CD4-positive, CD25-positive, alpha-beta regulatory T cell (primary cell): ENCODE results near the gene DIP2B. TPM values are rescaled to one million over a fixed set of nuclear protein-coding genes. Genes with fewer than 3 reads are reported as not detected.
"Not testable (repeated sequence)": the region's sequence is repeated elsewhere in the genome, so short reads cannot be mapped to it uniquely, and the experiment has no call there.

Experiments used
- ATAC-seq, 2 donors: fragments of 150-1000 bp; cut with Tn5 transposase; one replicate each; pipeline ENCODE4 v1.10.0; 2021; ENCODE audit warnings: low read depth in 2 of 2, moderate number of reproducible peaks in 2 of 2, moderate library complexity in 1 of 2
- DNase-seq, 3 donors: peaks; one replicate each; pipeline versions ENCODE4 v3.0.0 to v3.0.0-alpha.2; 2012 to 2022; ENCODE audit warnings: mixed read lengths in 1 of 3
- H3K27ac ChIP-seq: one replicate; pipeline ENCODE4 v1.7.0; 2013; ENCODE audit warnings: mild to moderate bottlenecking, low read length; ENCODE audit not compliant: insufficient read depth, poor library complexity, severe bottlenecking
- H3K27me3 ChIP-seq: one replicate; pipeline ENCODE4 v1.7.0; 2013; ENCODE audit warnings: low read length; ENCODE audit not compliant: control insufficient read depth, insufficient read depth
- H3K36me3 ChIP-seq: one replicate; pipeline ENCODE4 v1.7.0; 2013; ENCODE audit warnings: mild to moderate bottlenecking, low read length, moderate library complexity; ENCODE audit not compliant: control insufficient read depth, insufficient read depth
- H3K4me1 ChIP-seq: 2 replicates; pipeline ENCODE4 v1.7.0; 2013; ENCODE audit warnings: mild to moderate bottlenecking, low read length; ENCODE audit not compliant: insufficient read depth, control insufficient read depth, poor library complexity, severe bottlenecking
- H3K4me3 ChIP-seq: one replicate; pipeline ENCODE4 v1.7.0; 2013; ENCODE audit warnings: low read depth, mild to moderate bottlenecking, low read length, moderate library complexity
- H3K9me3 ChIP-seq, 2 experiments: 1 replicate in 1 of 2; 2 replicates in 1 of 2; pipeline ENCODE4 v1.7.0; 2013; ENCODE audit warnings: low read length in 2 of 2, mild to moderate bottlenecking in 1 of 2, moderate library complexity in 1 of 2; ENCODE audit not compliant: control insufficient read depth in 2 of 2
- H3K27ac Mint-ChIP-seq, 3 donors: one replicate each; pipeline ENCODE4 v1.8.0; 2020 to 2022; ENCODE audit warnings: mild to moderate bottlenecking in 3 of 3, mixed read lengths in 3 of 3, moderate library complexity in 2 of 3
- H3K27me3 Mint-ChIP-seq: one replicate; pipeline ENCODE4 v1.8.0; 2022; ENCODE audit warnings: mild to moderate bottlenecking, mixed read lengths
- H3K36me3 Mint-ChIP-seq: one replicate; pipeline ENCODE4 v1.8.0; 2020; ENCODE audit warnings: mixed read lengths
- H3K4me1 Mint-ChIP-seq, 4 donors: one replicate each; pipeline ENCODE4 v1.8.0; 2020 to 2022; ENCODE audit warnings: mixed read lengths in 4 of 4, mild to moderate bottlenecking in 1 of 4
- H3K4me3 Mint-ChIP-seq, 4 donors: one replicate each; pipeline ENCODE4 v1.8.0; 2020 to 2022; ENCODE audit warnings: mild to moderate bottlenecking in 4 of 4, mixed read lengths in 4 of 4, moderate library complexity in 3 of 4
- H3K9me3 Mint-ChIP-seq, 7 donors: one replicate each; pipeline ENCODE4 v1.8.0; 2020 to 2022; ENCODE audit warnings: mixed read lengths in 7 of 7, mild to moderate bottlenecking in 3 of 7, moderate library complexity in 2 of 7
- polyA plus RNA-seq, 4 donors: library from polyadenylated mRNA; unstranded; fragments of 300-500 nt; fragmentation: Illumina TruSeq; gene quantifications; one replicate each; pipeline ENCODE4 v1.2.3, GENCODE V29; 2021
- total RNA-seq: library from RNA; stranded (reverse); gene quantifications from one replicate; pipeline ENCODE4 v1.2.3, GENCODE V29; 2022

Gene DIP2B
- total and polyA plus RNA-seq, 5 donors from 2014 or later, result 12.2 to 47.5 (median 15.2) TPM

DNA sequence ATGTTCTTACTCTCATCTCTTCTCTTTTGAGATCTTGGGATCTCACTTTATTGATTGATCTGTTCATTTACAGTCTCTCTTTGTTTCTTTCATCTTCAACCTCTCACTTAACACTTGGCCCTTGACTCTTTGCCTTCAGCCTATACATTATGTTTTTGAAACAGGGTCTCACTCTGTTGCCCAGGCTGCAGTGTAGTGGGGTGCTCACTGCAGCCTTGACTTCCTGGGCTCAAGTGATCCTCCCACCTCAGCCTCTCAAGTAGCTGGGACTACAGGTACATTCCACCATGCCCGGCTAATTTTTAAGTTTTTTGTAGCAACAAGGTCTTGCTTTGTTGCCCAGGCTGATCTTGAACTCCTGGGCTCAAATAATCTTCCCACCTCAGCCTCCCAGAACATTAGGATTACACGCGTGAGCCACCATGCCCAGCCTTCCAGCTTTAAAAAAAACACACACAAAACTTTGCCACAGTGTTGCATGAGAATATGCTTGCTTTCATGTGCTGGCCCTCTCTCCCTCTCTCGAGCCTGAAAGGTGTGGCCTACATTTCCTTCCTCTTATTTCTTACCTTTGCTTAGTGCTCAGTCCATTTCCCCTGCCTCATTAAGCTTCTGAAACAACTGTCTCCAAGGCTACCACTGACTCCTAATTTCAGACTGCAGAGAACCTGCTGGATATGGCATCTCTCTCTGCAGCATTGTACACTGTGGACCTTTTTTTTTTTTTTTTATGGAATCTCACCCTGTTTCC lies 9.9 kb downstream of the DIP2B start:
- Mint-ChIP-seq H3K4me1 (peaks cover 29 to 61% (median 47%) of the 10 kb centered on the region in 4 donors), H3K4me3 (peak overlapping the region; percentile 55 to 87 (median 84)), H3K27ac (peak overlapping the region in 2 of 3 donors; percentile 67 to 92), H3K36me3 (peaks cover 3% of the 10 kb centered on the region), H3K27me3 (no peaks in the 10 kb centered on the region), H3K9me3 (no peaks in the 10 kb centered on the region)
- Histone ChIP-seq H3K36me3 (no peaks in the 10 kb centered on the region), H3K9me3 (no peaks in the 10 kb centered on the region), H3K4me1 (peaks cover 72% of the 10 kb centered on the region), H3K4me3 (peak overlapping the region; percentile 76), H3K27ac (peak overlapping the region; percentile 68), H3K27me3 (no peaks in the 10 kb centered on the region)
- peak; percentile 61 to 63 for ATAC-seq
- DNase-seq, result peak in 1 of 3 donors; percentile 79

DNA sequence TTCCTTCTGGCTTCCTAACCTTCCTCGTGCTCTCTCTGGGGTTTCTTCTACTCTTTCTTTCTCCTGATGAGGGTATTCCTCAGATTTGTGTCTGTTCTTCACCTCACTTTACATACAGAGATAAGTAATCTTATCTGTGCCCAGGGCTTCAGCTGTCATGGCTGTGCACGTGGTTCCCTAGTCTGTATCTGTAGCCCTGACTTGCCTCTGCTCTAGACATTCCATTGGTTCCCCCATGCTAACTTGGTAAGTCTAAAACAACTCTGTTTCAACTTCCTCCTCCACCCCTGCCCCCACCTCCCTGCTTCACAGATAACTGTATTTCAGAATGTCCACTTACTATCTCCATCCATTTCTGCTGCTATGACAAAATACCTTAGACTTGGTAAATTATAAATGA lies 10.8 kb downstream of the DIP2B start:
- H3K4me3 Mint-ChIP-seq, result peak overlapping the region; percentile 65 to 88 (median 84)
- Histone ChIP-seq H3K36me3 (no peaks in the 10 kb centered on the region), H3K9me3 (no peaks in the 10 kb centered on the region), H3K4me3 (peak overlapping the region; percentile 48), H3K27ac (peak overlapping the region; percentile 61), H3K27me3 (no peaks in the 10 kb centered on the region), H3K4me1 (peaks cover 76% of the 10 kb centered on the region)
- H3K27ac Mint-ChIP-seq, result peak overlapping the region in 2 of 3 donors; percentile 76 to 80
- H3K27me3 Mint-ChIP-seq, result no peaks in the 10 kb centered on the region
- DNase-seq, result no peak
- peaks cover 32 to 61% (median 45%) of the 10 kb centered on the region in 4 donors for H3K4me1 Mint-ChIP-seq
- H3K9me3 Mint-ChIP-seq, result no peaks in the 10 kb centered on the region
- no peak for ATAC-seq
- peaks cover 3% of the 10 kb centered on the region for H3K36me3 Mint-ChIP-seq

DNA sequence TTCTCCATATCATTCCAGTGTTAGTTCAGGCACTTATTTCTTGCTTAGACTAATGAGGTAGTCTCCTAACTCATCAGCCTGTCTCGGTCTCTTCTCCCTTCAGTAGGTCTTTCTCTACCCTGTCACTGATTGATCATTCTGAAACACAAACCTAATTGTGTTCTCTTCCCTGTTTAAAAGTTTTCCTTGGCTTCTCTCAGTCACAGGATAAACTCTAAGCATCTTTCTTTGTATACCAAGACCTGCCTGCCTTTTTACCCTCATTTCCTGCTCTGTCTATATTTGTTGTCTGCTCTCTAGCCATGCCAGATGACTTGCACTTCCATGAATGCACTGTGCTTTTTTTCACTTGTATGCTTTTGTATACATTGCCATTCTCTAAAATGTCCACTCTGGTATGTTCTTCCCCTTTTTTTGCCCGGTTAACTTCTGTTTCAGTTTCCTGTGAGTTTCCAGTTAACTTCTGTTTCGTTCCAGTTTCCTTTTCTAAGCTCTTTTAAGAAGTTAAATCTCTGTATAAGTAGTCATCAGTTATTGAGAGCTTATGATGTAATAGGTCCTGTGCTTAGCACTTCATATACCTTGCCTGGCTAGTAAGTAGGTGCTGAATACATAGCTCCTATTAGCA lies 12.8 kb downstream of the DIP2B start:
- Histone ChIP-seq H3K9me3 (no peaks in the 10 kb centered on the region), H3K4me1 (peaks cover 75% of the 10 kb centered on the region), H3K27me3 (no peaks in the 10 kb centered on the region), H3K36me3 (no peaks in the 10 kb centered on the region), H3K27ac (peak overlapping the region; percentile 74), H3K4me3 (peak overlapping the region; percentile 69)
- Mint-ChIP-seq H3K27ac (no peak overlapping the region), H3K36me3 (peaks cover 4% of the 10 kb centered on the region), H3K4me1 (peaks cover 38 to 69% (median 51%) of the 10 kb centered on the region in 4 donors), H3K27me3 (no peaks in the 10 kb centered on the region), H3K9me3 (peaks cover 0 to 2% (median 0%) of the 10 kb centered on the region in 7 donors), H3K4me3 (no peak overlapping the region)
- DNase-seq (peak in 2 of 3 donors; percentile 33 to 67), ATAC-seq (peak; percentile 71 to 74)

GRCh38 chr12:50518090-50518489 lies 13.3 kb downstream of the DIP2B start:
- Mint-ChIP-seq H3K36me3 (peaks cover 6% of the 10 kb centered on the region), H3K4me3 (no peak overlapping the region), H3K9me3 (peaks cover 0 to 2% (median 0%) of the 10 kb centered on the region in 7 donors), H3K27ac (no peak overlapping the region), H3K27me3 (no peaks in the 10 kb centered on the region), H3K4me1 (peaks cover 41 to 65% (median 51%) of the 10 kb centered on the region in 4 donors)
- DNase-seq (no peak), ATAC-seq (no peak)
- H3K27ac ChIP-seq, result peak overlapping the region; percentile 74
- H3K27me3 ChIP-seq, result no peaks in the 10 kb centered on the region
- H3K4me1 ChIP-seq, result peaks cover 75% of the 10 kb centered on the region
- H3K36me3 ChIP-seq, result no peaks in the 10 kb centered on the region
- H3K4me3 ChIP-seq, result peak overlapping the region; percentile 69
- no peaks in the 10 kb centered on the region for H3K9me3 ChIP-seq

GRCh38 chr12:50519353-50519752 lies 14.6 kb downstream of the DIP2B start:
- H3K36me3 ChIP-seq, result peaks cover 5% of the 10 kb centered on the region
- peak overlapping the region; percentile 74 for H3K27ac ChIP-seq
- H3K36me3 Mint-ChIP-seq, result peaks cover 14% of the 10 kb centered on the region
- peaks cover 67% of the 10 kb centered on the region for H3K4me1 ChIP-seq
- H3K4me1 Mint-ChIP-seq, result peaks cover 44 to 59% (median 52%) of the 10 kb centered on the region in 4 donors
- H3K27me3 ChIP-seq, result no peaks in the 10 kb centered on the region
- peak overlapping the region; percentile 57 to 100 (median 96) for H3K27ac Mint-ChIP-seq
- peak overlapping the region; percentile 18 for H3K4me3 ChIP-seq
- ATAC-seq (no peak), DNase-seq (no peak)
- H3K9me3 ChIP-seq, result no peaks in the 10 kb centered on the region
- no peaks in the 10 kb centered on the region for H3K27me3 Mint-ChIP-seq
- peak overlapping the region in 3 of 4 donors; percentile 39 to 84 (median 66) for H3K4me3 Mint-ChIP-seq
- peaks cover 0 to 2% (median 0%) of the 10 kb centered on the region in 7 donors for H3K9me3 Mint-ChIP-seq

DNA sequence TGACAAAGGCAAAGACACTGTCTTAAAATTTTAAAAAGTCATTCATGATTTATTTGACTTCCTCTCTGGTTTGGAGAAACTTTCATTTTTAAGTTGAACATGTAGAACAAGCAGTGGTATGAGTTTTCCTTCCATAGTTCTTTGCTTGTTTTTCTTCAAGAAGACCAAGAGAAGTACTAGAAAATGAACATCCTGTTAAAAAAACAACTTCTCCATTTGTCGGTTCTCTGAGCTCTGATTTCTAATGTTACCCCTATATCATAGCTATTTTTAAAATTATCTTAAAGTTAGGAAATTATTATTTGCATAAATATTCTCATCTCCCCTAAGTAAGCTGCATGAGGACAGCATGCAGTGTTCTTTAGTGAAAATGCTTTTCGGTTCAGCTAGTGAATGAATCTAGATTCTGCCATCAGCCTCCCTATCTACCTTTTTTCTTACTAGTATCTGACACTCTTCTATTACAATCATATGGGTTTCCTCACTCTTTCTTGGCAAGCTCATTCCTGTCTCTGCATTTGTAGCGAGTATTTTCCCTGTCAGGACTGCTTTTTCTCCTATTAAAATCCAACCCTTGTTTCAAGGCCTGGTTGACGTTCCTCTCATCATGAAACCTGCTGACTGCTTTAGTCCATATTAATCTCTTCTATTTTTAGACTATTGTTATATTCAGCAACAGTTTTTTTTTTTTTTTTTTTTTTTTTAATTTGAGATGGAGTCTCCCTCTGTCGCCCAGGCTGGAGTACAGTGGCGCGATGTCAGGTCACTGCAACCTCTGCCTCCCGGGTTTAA lies 15.8 kb downstream of the DIP2B start:
- no peaks in the 10 kb centered on the region for H3K9me3 ChIP-seq
- Mint-ChIP-seq H3K27me3 (no peaks in the 10 kb centered on the region), H3K4me3 (peak overlapping the region; percentile 70 to 84 (median 79)), H3K27ac (peak overlapping the region; percentile 57 to 100 (median 96)), H3K4me1 (peaks cover 34 to 55% (median 47%) of the 10 kb centered on the region in 4 donors), H3K9me3 (peaks cover 0 to 2% (median 0%) of the 10 kb centered on the region in 7 donors), H3K36me3 (peaks cover 14% of the 10 kb centered on the region)
- peaks cover 57% of the 10 kb centered on the region for H3K4me1 ChIP-seq
- H3K4me3 ChIP-seq, result peak overlapping the region; percentile 54
- DNase-seq, result peak in 2 of 3 donors; percentile 26 to 67
- H3K27me3 ChIP-seq, result no peaks in the 10 kb centered on the region
- peaks cover 5% of the 10 kb centered on the region for H3K36me3 ChIP-seq
- peak overlapping the region; percentile 74 for H3K27ac ChIP-seq
- peak in 1 of 2 donors; percentile 24 for ATAC-seq

GRCh38 chr12:50521781-50522180 lies 17.0 kb downstream of the DIP2B start:
- not testable (repeated sequence) for ATAC-seq, H3K9me3 ChIP-seq, H3K4me3 ChIP-seq, H3K9me3 Mint-ChIP-seq, DNase-seq, H3K36me3 ChIP-seq, H3K27me3 ChIP-seq, H3K27me3 Mint-ChIP-seq, H3K27ac ChIP-seq
- Mint-ChIP-seq H3K4me1 (peaks cover 38 to 56% (median 48%) of the 10 kb centered on the region in 4 donors), H3K36me3 (peaks cover 21% of the 10 kb centered on the region), H3K27ac (peak overlapping the region in 1 of 3 donors; percentile 81), H3K4me3 (peak overlapping the region in 1 of 4 donors; percentile 29)
- peaks cover 48% of the 10 kb centered on the region for H3K4me1 ChIP-seq
